H9 (cell line): ENCODE data around the gene UTF1. TPM values are rescaled to one million over a fixed set of nuclear protein-coding genes. Genes with fewer than 3 reads are reported as not detected.

ENCODE experiments used
- DNase-seq: peaks from one replicate; pipeline ENCODE4 v3.0.0-alpha.2; 2017
- H2AFZ ChIP-seq: one replicate; pipeline ENCODE4 v1.6.1; 2013; ENCODE audit warnings: mild to moderate bottlenecking, low read length, control low read depth, moderate library complexity
- H2AK5ac ChIP-seq: 2 replicates; pipeline ENCODE4 v1.6.1; 2013; ENCODE audit warnings: low read length, control low read depth, mixed read lengths; ENCODE audit not compliant: insufficient read length
- H2BK120ac ChIP-seq: one replicate; pipeline ENCODE4 v1.6.1; 2013; ENCODE audit warnings: low read depth, mild to moderate bottlenecking, low read length, control low read depth, inconsistent platforms; ENCODE audit not compliant: poor library complexity, severe bottlenecking
- H2BK12ac ChIP-seq: 2 replicates; pipeline ENCODE4 v1.6.1; 2013; ENCODE audit warnings: low read length, control low read depth, mixed read lengths, low read depth; ENCODE audit not compliant: insufficient read length
- H2BK15ac ChIP-seq: 2 replicates; pipeline ENCODE4 v1.6.1; 2013; ENCODE audit warnings: low read depth, low read length, control low read depth
- H2BK20ac ChIP-seq: one replicate; pipeline ENCODE4 v1.6.1; 2013; ENCODE audit warnings: low read depth, mild to moderate bottlenecking, low read length, control low read depth, inconsistent platforms; ENCODE audit not compliant: poor library complexity, severe bottlenecking
- H2BK5ac ChIP-seq: 2 replicates; pipeline ENCODE4 v1.6.1; 2013; ENCODE audit warnings: low read length, control low read depth, mixed read lengths; ENCODE audit not compliant: insufficient read length
- H3K14ac ChIP-seq: 2 replicates; pipeline ENCODE4 v1.6.1; 2013; ENCODE audit warnings: low read length, control low read depth; ENCODE audit not compliant: insufficient read depth
- H3K18ac ChIP-seq: 2 replicates; pipeline ENCODE4 v1.6.1; 2013; ENCODE audit warnings: low read depth, mild to moderate bottlenecking, mixed read lengths, low read length, control low read depth; ENCODE audit not compliant: insufficient read length
- H3K23ac ChIP-seq: 2 replicates; pipeline ENCODE4 v1.6.1; 2013; ENCODE audit warnings: low read length, control low read depth, mixed read lengths, low read depth; ENCODE audit not compliant: insufficient read length
- H3K23me2 ChIP-seq: 2 replicates; pipeline ENCODE4 v1.6.1; 2013; ENCODE audit warnings: low read depth, mild to moderate bottlenecking, mixed read lengths, low read length, control low read depth; ENCODE audit not compliant: insufficient read length, poor library complexity, severe bottlenecking
- H3K27ac ChIP-seq: 2 replicates; pipeline ENCODE4 v1.5.1; 2013; ENCODE audit warnings: low read length, control low read depth, mixed read lengths, low read depth; ENCODE audit not compliant: insufficient read length
- H3K27me3 ChIP-seq: 2 replicates; pipeline ENCODE4 v1.6.1; 2013; ENCODE audit warnings: low read length, control low read depth, inconsistent platforms; ENCODE audit not compliant: insufficient read depth
- H3K4ac ChIP-seq: 2 replicates; pipeline ENCODE4 v1.6.1; 2013; ENCODE audit warnings: low read depth, mild to moderate bottlenecking, control low read depth, inconsistent platforms, low read length, moderate library complexity
- H3K4me1 ChIP-seq: 2 replicates; pipeline ENCODE4 v1.6.1; 2013; ENCODE audit warnings: low read length, control low read depth, inconsistent platforms; ENCODE audit not compliant: insufficient read depth
- H3K4me2 ChIP-seq: 2 replicates; pipeline ENCODE4 v1.6.1; 2013; ENCODE audit warnings: low read length, control low read depth, mixed read lengths; ENCODE audit not compliant: insufficient read length, insufficient read depth
- H3K56ac ChIP-seq: 2 replicates; pipeline ENCODE4 v1.6.1; 2013; ENCODE audit warnings: low read depth, mild to moderate bottlenecking, mixed read lengths, low read length, control low read depth; ENCODE audit not compliant: insufficient read length
- H3K79me1 ChIP-seq: 2 replicates; pipeline ENCODE4 v1.6.1; 2013; ENCODE audit warnings: low read depth, mild to moderate bottlenecking, moderate library complexity, low read length, control low read depth, inconsistent platforms; ENCODE audit not compliant: insufficient read depth, poor library complexity, severe bottlenecking
- H3K79me2 ChIP-seq: 2 replicates; pipeline ENCODE4 v1.6.1; 2013; ENCODE audit warnings: low read length, control low read depth, inconsistent platforms; ENCODE audit not compliant: insufficient read depth
- H3K9ac ChIP-seq: 2 replicates; pipeline ENCODE4 v1.6.1; 2013; ENCODE audit warnings: low read length, control low read depth, mixed read lengths; ENCODE audit not compliant: insufficient read length; ENCODE audit errors: extremely low read depth
- H3K9me3 ChIP-seq: one replicate; pipeline ENCODE4 v1.6.1; 2013; ENCODE audit warnings: low read depth, low read length, inconsistent platforms; ENCODE audit not compliant: control insufficient read depth
- H3T11ph ChIP-seq: one replicate; pipeline ENCODE4 v1.6.1; 2013; ENCODE audit warnings: mild to moderate bottlenecking, low read length, control low read depth, inconsistent platforms
- H4K20me1 ChIP-seq: one replicate; pipeline ENCODE4 v1.6.1; 2013; ENCODE audit not compliant: control insufficient read depth, insufficient read length, insufficient read depth
- H4K5ac ChIP-seq: 2 replicates; pipeline ENCODE4 v1.6.1; 2013; ENCODE audit warnings: low read depth, mild to moderate bottlenecking, mixed read lengths, low read length, control low read depth; ENCODE audit not compliant: insufficient read length
- H4K8ac ChIP-seq: replicated peaks from 2 replicates; pipeline ENCODE4 v1.6.1; 2013; ENCODE audit warnings: low read length, control low read depth, mixed read lengths, low read depth; ENCODE audit not compliant: insufficient read length
- H4K91ac ChIP-seq: 2 replicates; pipeline ENCODE4 v1.6.1; 2013; ENCODE audit warnings: low read depth, mild to moderate bottlenecking, moderate library complexity, mixed read lengths, low read length, control low read depth; ENCODE audit not compliant: insufficient read length
- H3K27ac Mint-ChIP-seq, 3 experiments: 2 replicates in 2 of 3; 3 replicates in 1 of 3; pipeline ENCODE4 v1.8.0; 2020 to 2021; ENCODE audit warnings: mixed read lengths in 3 of 3, mild to moderate bottlenecking in 1 of 3, moderate library complexity in 1 of 3
- H3K27me3 Mint-ChIP-seq: 2 replicates; pipeline ENCODE4 v1.8.0; 2021; ENCODE audit warnings: low read depth, mild to moderate bottlenecking, moderate library complexity, mixed read lengths
- H3K36me3 Mint-ChIP-seq, 3 experiments: 2 replicates in 2 of 3; 3 replicates in 1 of 3; pipeline ENCODE4 v1.8.0; 2020 to 2021; ENCODE audit warnings: low read depth in 3 of 3, mixed read lengths in 3 of 3; ENCODE audit not compliant: insufficient read depth in 1 of 3
- H3K4me1 Mint-ChIP-seq, 2 experiments: 2 replicates each; pipeline ENCODE4 v1.8.0; 2020; ENCODE audit warnings: mixed read lengths in 2 of 2
- H3K4me3 Mint-ChIP-seq, 2 experiments: 2 replicates in 1 of 2; 3 replicates in 1 of 2; pipeline ENCODE4 v1.8.0; 2020 to 2021; ENCODE audit warnings: mild to moderate bottlenecking in 2 of 2, mixed read lengths in 2 of 2, moderate library complexity in 1 of 2
- H3K9me3 Mint-ChIP-seq, 2 experiments: 2 replicates in 1 of 2; 3 replicates in 1 of 2; pipeline ENCODE4 v1.8.0; 2020; ENCODE audit warnings: mild to moderate bottlenecking in 2 of 2, mixed read lengths in 2 of 2, moderate library complexity in 1 of 2
- WGBS: extraction: QIAGEN DNeasy Blood & Tissue Kit; methylation state at CpG from one replicate; pipeline ENCODE4 v1.1.7; 2013; ENCODE audit warnings: missing lambda C conversion rate, low lambda C conversion rate, mixed read lengths; ENCODE audit not compliant: insufficient read length; ENCODE audit errors: extremely low coverage; 5-methylcytosine and 5-hydroxymethylcytosine counted together
- total RNA-seq: library from RNA; stranded (reverse); gene quantifications from 2 replicates; pipeline ENCODE4 v1.2.1, GENCODE V29; 2021
- TF ChIP-seq, protein P1 (sequence below): fragments of 200-600 bp; sonication (generic); conservative IDR thresholded peaks from 3 replicates; pipeline ENCODE4 v1.8.0; 2021; ENCODE audit warnings: antibody characterized with exemption, mild to moderate bottlenecking

The UTF1 gene
- total RNA-seq, 1 experiment from 2014 or later: 31.5 TPM

DNA sequence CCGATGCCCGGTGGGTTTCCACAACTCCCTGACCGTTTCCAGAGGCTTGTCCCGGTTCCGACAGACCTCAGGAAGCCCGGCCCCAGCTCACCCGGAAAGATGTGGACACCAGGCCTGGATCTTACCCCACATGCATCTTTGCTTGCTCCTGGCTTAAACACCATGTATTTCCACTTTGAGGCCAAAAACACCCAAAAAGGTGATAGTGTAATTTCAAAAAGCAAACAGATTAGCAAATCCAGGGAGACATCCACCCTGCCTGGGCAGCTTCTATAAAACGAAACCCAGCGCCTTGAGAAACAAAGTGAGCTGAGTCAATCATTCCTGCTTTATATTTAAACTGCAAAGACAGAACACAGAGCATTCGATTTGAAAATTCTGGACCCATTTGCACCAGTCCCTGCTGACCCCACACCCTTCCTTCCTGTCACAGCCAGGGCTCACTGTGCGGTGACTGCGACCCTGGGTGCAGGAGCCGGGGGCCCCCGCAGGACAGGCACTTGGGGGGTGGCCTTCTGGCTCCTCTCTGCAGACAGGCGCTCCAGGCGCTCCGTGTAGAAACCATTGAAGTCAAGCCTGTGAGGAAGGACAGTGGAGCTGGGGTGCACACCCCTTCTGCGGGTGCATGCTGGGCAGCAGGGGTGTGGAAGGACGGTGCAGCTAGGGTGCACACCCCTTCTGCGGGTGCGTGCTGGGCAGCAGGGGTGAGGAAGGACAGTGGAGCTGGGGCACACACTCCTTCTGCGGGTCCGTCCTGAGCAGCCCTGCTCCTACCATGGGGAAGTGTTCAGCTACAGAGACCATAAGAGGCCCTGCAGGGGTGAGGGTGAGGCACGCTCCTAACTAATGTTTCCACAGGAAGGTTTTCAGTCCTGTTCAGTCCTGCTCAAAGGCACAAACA is 49.6 kb downstream of the UTF1 start:
- Mint-ChIP-seq H3K4me1 (peaks cover 3 to 7% of the 10 kb centered on the region in 2 experiments; a peak in 3 of 4 replicates), H3K27ac (no peak overlapping the region), H3K27me3 (peaks cover 11% of the 10 kb centered on the region), H3K9me3 (no peaks in the 10 kb centered on the region), H3K36me3 (peaks cover 10 to 37% (median 26%) of the 10 kb centered on the region in 3 experiments; a peak in 6 of 7 replicates), H3K4me3 (no peak overlapping the region)
- TF ChIP-seq, protein P1, sequence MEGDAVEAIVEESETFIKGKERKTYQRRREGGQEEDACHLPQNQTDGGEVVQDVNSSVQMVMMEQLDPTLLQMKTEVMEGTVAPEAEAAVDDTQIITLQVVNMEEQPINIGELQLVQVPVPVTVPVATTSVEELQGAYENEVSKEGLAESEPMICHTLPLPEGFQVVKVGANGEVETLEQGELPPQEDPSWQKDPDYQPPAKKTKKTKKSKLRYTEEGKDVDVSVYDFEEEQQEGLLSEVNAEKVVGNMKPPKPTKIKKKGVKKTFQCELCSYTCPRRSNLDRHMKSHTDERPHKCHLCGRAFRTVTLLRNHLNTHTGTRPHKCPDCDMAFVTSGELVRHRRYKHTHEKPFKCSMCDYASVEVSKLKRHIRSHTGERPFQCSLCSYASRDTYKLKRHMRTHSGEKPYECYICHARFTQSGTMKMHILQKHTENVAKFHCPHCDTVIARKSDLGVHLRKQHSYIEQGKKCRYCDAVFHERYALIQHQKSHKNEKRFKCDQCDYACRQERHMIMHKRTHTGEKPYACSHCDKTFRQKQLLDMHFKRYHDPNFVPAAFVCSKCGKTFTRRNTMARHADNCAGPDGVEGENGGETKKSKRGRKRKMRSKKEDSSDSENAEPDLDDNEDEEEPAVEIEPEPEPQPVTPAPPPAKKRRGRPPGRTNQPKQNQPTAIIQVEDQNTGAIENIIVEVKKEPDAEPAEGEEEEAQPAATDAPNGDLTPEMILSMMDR: no peak
- Histone ChIP-seq H3K4ac (no peak overlapping the region), H2BK120ac (no peak overlapping the region), H3K14ac (no peak overlapping the region), H3K27me3 (no peaks in the 10 kb centered on the region; the same call in 1 of the 2 replicates), H2BK15ac (no peak overlapping the region), H4K20me1 (no peaks in the 10 kb centered on the region), H4K5ac (no peak overlapping the region), H3K56ac (no peak overlapping the region), H3K18ac (no peak overlapping the region), H4K91ac (no peak overlapping the region), H3K79me2 (no peaks in the 10 kb centered on the region), H3K79me1 (no peaks in the 10 kb centered on the region), H3K9me3 (no peaks in the 10 kb centered on the region), H2BK5ac (no peak overlapping the region), H3T11ph (no peak overlapping the region), H4K8ac (no peak overlapping the region), H3K27ac (no peak overlapping the region), H3K9ac (no peak overlapping the region), H3K4me2 (no peak overlapping the region), H2BK20ac (no peak overlapping the region), H2AK5ac (no peak overlapping the region), H3K23me2 (peaks cover 7% of the 10 kb centered on the region), H3K23ac (no peak overlapping the region), H2AFZ (no peak overlapping the region), H2BK12ac (no peak overlapping the region), H3K4me1 (no peaks in the 10 kb centered on the region)
- DNase-seq: no peak
- WGBS: no CpG with 5 or more reads among the region's 24 CpGs
